Urinary bladder (tissue), 4 donors: ENCODE measurements around the gene MEAF6. TPM values are rescaled to one million over a fixed set of nuclear protein-coding genes. Genes with fewer than 3 reads are reported as not detected.

Experiments
- DNase-seq: peaks from one replicate; pipeline ENCODE4 v3.0.0-alpha.2; 2015; ENCODE audit errors: extremely low spot score
- H3K27ac ChIP-seq: one replicate; pipeline ENCODE4 v1.5.1; 2013; ENCODE audit warnings: low read depth, mild to moderate bottlenecking, moderate library complexity
- H3K36me3 ChIP-seq: one replicate; pipeline ENCODE4 v1.6.1; 2013; ENCODE audit warnings: mild to moderate bottlenecking, moderate library complexity; ENCODE audit not compliant: insufficient read depth
- H3K4me1 ChIP-seq: one replicate; pipeline ENCODE4 v1.6.1; 2013; ENCODE audit warnings: mild to moderate bottlenecking, moderate library complexity; ENCODE audit not compliant: insufficient read depth
- H3K4me3 ChIP-seq: one replicate; pipeline ENCODE4 v1.5.1; 2013; ENCODE audit warnings: low read depth, low read length
- WGBS: extraction: QIAGEN DNeasy Blood & Tissue Kit; methylation state at CpG from one replicate; pipeline ENCODE4 v1.1.7; 2013; 5-methylcytosine and 5-hydroxymethylcytosine counted together
- polyA plus RNA-seq: library from polyadenylated mRNA; stranded (reverse); fragments of 200-250 nt; gene quantifications from one replicate; pipeline ENCODE4 v1.2.3, GENCODE V29; 2013
- total RNA-seq: library from RNA; depleted of rRNA; stranded (reverse); fragments of >200 nt; gene quantifications from one replicate; pipeline ENCODE4 v1.2.3, GENCODE V29; 2014
- donor health status: healthy with polysubstance abuse.
- donor health status: healthy.

The MEAF6 gene
- total and polyA plus RNA-seq, 2 donors, result 62.5 to 65.5 TPM

GRCh38 chr1:37477198-37477931 is 37.2 kb downstream of the MEAF6 start:
- no peak for DNase-seq
- Histone ChIP-seq H3K27ac (peak overlapping the region; percentile 73), H3K4me1 (no peaks in the 10 kb centered on the region), H3K36me3 (peaks cover 2% of the 10 kb centered on the region), H3K4me3 (no peak overlapping the region)
- WGBS, result 31% methylated on average over 10 of the region's 10 CpGs

GRCh38 chr1:37476460-37477197 is 37.9 kb downstream of the MEAF6 start:
- H3K4me1 ChIP-seq, result no peaks in the 10 kb centered on the region
- DNase-seq, result no peak
- 7% methylated on average over 5 of the region's 5 CpGs for WGBS
- peaks cover 2% of the 10 kb centered on the region for H3K36me3 ChIP-seq
- H3K27ac ChIP-seq, result peak overlapping the region; percentile 73
- H3K4me3 ChIP-seq, result peak overlapping the region; percentile 77

GRCh38 chr1:37476087-37476452 is 38.5 kb downstream of the MEAF6 start:
- 70% methylated on average over 9 of the region's 9 CpGs for WGBS

DNA sequence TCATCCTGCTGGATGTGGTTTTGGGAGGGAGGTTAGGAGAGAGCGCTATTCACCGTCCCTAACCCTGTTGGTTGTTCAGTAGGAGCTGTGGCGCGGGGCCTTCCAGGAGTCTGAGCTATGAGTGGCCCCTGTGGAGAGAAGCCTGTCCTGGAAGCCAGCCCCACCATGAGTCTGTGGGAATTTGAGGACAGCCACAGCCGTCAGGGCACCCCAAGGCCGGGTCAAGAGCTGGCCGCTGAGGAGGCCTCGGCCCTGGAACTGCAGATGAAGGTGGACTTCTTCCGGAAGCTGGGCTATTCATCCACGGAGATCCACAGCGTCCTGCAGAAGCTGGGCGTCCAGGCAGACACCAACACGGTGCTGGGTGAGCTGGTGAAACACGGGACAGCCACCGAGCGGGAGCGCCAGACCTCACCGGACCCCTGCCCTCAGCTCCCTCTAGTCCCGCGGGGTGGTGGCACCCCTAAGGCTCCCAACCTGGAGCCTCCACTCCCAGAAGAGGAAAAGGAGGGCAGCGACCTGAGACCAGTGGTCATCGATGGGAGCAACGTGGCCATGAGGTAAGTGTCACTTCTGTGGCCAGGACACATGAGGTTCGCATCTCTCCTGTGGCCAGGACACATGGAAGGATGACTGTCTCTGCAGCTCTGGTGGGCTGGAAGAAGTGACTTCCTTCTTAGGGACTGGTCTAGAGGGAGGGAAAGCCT is 39.0 kb downstream of the MEAF6 start:
- 87% methylated on average over 24 of the region's 24 CpGs for WGBS
- H3K36me3 ChIP-seq, result no peaks in the 10 kb centered on the region
- H3K4me1 ChIP-seq, result no peaks in the 10 kb centered on the region
- peak overlapping the region; percentile 77 for H3K4me3 ChIP-seq
- peak overlapping the region; percentile 73 for H3K27ac ChIP-seq
- no peak for DNase-seq

More at GRCh38 chr1:37476087-37476452, 38.5 kb downstream of the MEAF6 start:
- no peak for DNase-seq
- no peaks in the 10 kb centered on the region for H3K4me1 ChIP-seq
- no peaks in the 10 kb centered on the region for H3K36me3 ChIP-seq
- peak overlapping the region; percentile 77 for H3K4me3 ChIP-seq
- peak overlapping the region; percentile 73 for H3K27ac ChIP-seq

DNA sequence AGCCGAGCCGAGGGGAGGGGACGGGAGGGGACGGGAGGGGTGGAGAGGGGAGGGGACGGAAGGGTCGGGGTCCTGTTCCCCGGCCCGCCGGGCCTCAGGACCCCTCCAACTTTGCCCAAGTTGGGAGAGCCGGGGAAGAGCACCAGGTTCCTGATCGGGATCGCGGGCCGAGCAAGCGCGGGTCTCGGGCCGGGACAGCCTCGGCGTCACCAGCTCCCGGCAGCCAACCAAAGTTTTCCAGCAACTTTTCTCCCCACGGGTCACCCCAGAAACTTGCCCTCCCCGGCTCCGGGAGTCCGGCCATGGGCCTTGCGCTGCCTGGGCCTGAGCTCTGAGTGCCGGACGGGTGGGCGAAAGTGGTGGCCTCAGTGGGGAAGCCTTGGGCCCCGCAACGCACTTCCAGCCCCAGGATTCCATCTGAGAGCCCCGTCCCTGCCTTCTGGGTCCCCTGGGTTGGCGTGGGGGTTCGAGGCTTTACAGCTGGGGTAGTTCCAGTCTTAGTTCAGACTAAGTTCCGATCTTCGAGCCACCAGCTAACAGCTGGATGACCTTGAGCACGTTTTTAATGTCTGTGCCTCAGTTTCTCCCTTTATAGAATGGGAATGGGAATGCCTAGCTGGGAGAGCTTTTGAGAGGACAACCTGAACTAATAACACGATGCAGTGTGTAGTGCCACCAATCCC is 39.7 kb downstream of the MEAF6 start:
- Histone ChIP-seq H3K36me3 (no peaks in the 10 kb centered on the region), H3K27ac (peak overlapping the region; percentile 90), H3K4me3 (peak overlapping the region; percentile 77), H3K4me1 (no peaks in the 10 kb centered on the region)
- no peak for DNase-seq
- WGBS, result 3% methylated on average over 38 of the region's 38 CpGs

DNA sequence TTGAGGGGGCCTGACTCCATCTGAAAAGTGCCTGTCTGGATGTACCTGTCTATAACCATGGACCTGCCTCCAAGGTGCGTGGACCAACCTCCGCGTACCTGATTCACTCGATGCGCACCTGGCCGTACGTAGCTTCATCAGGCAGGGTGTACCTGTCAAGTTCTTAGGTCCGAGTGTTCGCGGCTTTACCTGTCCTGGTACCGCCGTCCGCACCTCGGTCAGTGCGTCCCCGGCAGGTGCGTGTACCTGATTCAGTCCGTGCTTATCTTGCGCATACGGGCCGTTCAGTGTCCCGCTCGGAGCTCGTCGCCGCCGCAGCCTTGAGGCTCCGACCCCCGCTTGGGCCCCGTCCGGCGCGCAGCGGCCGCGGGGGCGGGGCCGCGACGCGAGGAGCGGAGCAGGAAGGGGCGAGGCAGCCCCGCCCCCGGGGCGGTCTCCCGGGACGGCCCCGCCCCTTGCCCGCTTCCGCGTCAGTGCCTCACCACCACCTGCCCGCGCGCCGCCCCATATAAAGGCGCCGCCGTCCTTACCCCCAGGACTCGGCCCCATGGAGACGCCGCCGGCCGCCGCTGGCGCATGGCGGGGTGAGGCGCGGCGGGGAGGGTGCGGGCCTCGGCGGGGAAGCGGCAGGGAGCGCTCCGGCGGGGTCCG is 40.4 kb downstream of the MEAF6 start, which contains the start of gene ZC3H12A:
ZC3H12A (plus strand) TSS at position 535 of the 651 bp plus-strand sequence. CDS start 917 bp downstream, outside the sequence.
- no peaks in the 10 kb centered on the region for H3K4me1 ChIP-seq
- under 1% methylated on average over 78 of the region's 78 CpGs for WGBS
- peak within 1 kb of the TSS; percentile 90 for H3K27ac ChIP-seq
- no peaks in the 10 kb centered on the region for H3K36me3 ChIP-seq
- peak within 1 kb of the TSS; percentile 77 for H3K4me3 ChIP-seq
- peak; percentile 47 for DNase-seq

DNA sequence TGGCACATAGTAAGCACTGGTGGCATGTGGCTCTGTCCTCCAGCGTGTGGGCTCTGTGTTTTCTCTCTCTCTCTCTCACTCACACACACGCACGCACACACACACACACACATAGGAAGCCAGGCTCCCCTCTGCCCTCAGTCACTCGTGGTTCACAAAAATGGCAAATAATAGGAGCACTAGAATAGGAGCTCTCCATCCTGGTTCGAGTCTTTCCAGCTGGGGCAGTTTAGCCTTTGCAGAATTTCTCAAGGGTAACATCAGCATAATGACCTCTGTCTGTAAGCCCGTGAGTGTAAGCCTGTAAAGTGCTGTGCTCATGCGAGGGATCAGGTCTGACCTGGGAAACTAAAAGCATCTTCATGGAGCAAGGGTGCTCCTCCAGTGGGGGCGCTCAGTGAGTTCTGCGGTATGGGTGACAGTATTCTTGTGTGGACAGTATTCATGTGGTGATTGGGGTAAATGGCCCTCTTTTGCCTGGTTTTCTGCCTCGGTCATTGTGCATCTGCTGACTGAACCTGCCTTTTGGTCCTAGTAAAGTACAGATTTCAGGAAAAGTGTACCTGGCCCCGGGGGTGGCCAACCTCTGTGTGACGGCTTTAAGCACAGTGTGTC is 41.0 kb downstream of the MEAF6 start:
- peak overlapping the region; percentile 77 for H3K4me3 ChIP-seq
- H3K36me3 ChIP-seq, result no peaks in the 10 kb centered on the region
- 30% methylated on average over 12 of the region's 12 CpGs for WGBS
- no peaks in the 10 kb centered on the region for H3K4me1 ChIP-seq
- H3K27ac ChIP-seq, result peak overlapping the region; percentile 88
- no peak for DNase-seq

DNA sequence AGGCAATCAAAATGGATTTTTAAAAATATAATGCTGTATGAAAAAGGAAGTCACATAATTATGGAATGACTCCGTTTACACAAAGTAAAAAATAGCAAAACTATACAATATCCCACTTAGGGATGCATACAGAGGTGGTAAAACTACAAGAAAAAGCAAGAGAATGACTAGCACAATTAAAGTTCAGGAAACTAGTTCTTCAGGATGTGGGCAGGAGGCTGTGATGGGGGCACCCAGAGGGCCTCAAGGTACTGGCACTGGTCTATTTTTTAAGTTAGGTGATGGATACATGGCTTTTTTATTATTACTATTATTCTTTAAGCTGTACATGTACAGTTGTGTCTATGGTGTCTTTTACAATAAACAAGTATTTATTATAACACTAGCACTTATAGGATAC is 41.6 kb downstream of the MEAF6 start:
- no peaks in the 10 kb centered on the region for H3K4me1 ChIP-seq
- WGBS, result 81% methylated on average over 1 of the region's 1 CpG
- DNase-seq, result no peak
- no peak overlapping the region for H3K27ac ChIP-seq
- no peaks in the 10 kb centered on the region for H3K36me3 ChIP-seq
- no peak overlapping the region for H3K4me3 ChIP-seq

- Histone ChIP-seq H3K4me1 (no peaks in the 10 kb centered on the region), H3K27ac (peak overlapping the region; percentile 79), H3K4me3 (no peak overlapping the region), H3K36me3 (no peaks in the 10 kb centered on the region)
- no peak for DNase-seq
- 76% methylated on average over 7 of the region's 7 CpGs for WGBS
Measured at GRCh38 chr1:37472281-37472680, 42.3 kb downstream of the MEAF6 start.

GRCh38 chr1:37471345-37472231 is 43.0 kb downstream of the MEAF6 start:
- Histone ChIP-seq H3K4me3 (no peak overlapping the region), H3K36me3 (no peaks in the 10 kb centered on the region), H3K4me1 (no peaks in the 10 kb centered on the region), H3K27ac (peak overlapping the region; percentile 79)
- 12% methylated on average over 13 of the region's 13 CpGs for WGBS
- no peak for DNase-seq

DNA sequence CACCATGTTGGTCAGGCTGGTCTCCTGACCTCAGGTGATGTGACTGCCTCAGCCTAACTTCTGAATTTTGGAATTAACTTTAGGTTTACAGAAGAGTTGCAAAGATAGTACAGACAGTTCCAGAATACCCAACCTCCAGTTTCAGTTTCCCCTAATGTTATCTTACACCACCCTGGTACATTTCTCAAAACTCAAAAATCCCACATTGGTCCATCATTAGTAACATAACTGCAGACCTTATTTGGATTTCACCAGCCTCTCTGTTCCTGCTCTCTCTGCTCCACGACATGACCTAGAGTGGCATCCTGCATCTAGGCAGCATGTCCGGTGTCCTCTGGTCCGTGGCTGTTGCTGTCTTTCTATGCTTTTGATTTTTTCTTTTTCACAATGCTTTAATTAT is 45.2 kb downstream of the MEAF6 start:
- Histone ChIP-seq H3K27ac (no peak overlapping the region), H3K36me3 (no peaks in the 10 kb centered on the region), H3K4me1 (no peaks in the 10 kb centered on the region), H3K4me3 (no peak overlapping the region)
- WGBS, result 85% methylated on average over 3 of the region's 3 CpGs
- DNase-seq, result no peak

- no peaks in the 10 kb centered on the region for H3K36me3 ChIP-seq
- H3K4me3 ChIP-seq, result no peak overlapping the region
- H3K4me1 ChIP-seq, result no peaks in the 10 kb centered on the region
- H3K27ac ChIP-seq, result no peak overlapping the region
- WGBS, result 93% methylated on average over 5 of the region's 5 CpGs
- DNase-seq, result no peak
Measured at GRCh38 chr1:37468037-37468436, 46.5 kb downstream of the MEAF6 start.
